Eye (tissue), 1 donor: ENCODE results near the gene ELAVL3.
A peak's percentile ranks its signal among the peaks of the same experiment; 100 is the strongest.
"Not testable (repeated sequence)": the region's sequence is repeated elsewhere in the genome, so short reads cannot be mapped to it uniquely, and the experiment has no call there.

Experiments used
- DNase-seq: peaks from one replicate; pipeline ENCODE4 v3.0.0-alpha.2; 2015

ELAVL3 gene

GRCh38 chr19:11486661-11487503, 6.0 kb upstream of the ELAVL3 start:
- no peak for DNase-seq

GRCh38 chr19:11485245-11485837, 4.5 kb upstream of the ELAVL3 start:
- no peak for DNase-seq

GRCh38 chr19:11483366-11484111, 2.7 kb upstream of the ELAVL3 start:
- no peak for DNase-seq

GRCh38 chr19:11482384-11483050, 1.7 kb upstream of the ELAVL3 start:
- peak; percentile 94 for DNase-seq

GRCh38 chr19:11481534-11482383, 913 bp upstream of the ELAVL3 start:
- DNase-seq = peak; percentile 92

- peak; percentile 58 for DNase-seq
Measured at GRCh38 chr19:11479898-11480714, 740 bp downstream of the ELAVL3 start.

GRCh38 chr19:11479090-11479897, 1.6 kb downstream of the ELAVL3 start:
- DNase-seq = peak; percentile 84

GRCh38 chr19:11478167-11479089, 2.4 kb downstream of the ELAVL3 start:
- DNase-seq = no peak

- no peak for DNase-seq
Measured at GRCh38 chr19:11475861-11476260, 5.0 kb downstream of the ELAVL3 start.

GRCh38 chr19:11475343-11475742, 5.5 kb downstream of the ELAVL3 start:
- DNase-seq = not testable (repeated sequence)

GRCh38 chr19:11473725-11474124, 7.1 kb downstream of the ELAVL3 start:
- DNase-seq = no peak

GRCh38 chr19:11468266-11468845, 12.5 kb downstream of the ELAVL3 start:
- not testable (repeated sequence) for DNase-seq

- peak; percentile 54 for DNase-seq
Measured at GRCh38 chr19:11465600-11465999, 15.2 kb downstream of the ELAVL3 start.

- no peak for DNase-seq
Measured at GRCh38 chr19:11464333-11465265, 16.2 kb downstream of the ELAVL3 start.

- DNase-seq = no peak
Measured at GRCh38 chr19:11463391-11463790, 17.5 kb downstream of the ELAVL3 start.

- DNase-seq = no peak
Measured at GRCh38 chr19:11461453-11461852, 19.4 kb downstream of the ELAVL3 start.

GRCh38 chr19:11460207-11460606, 20.6 kb downstream of the ELAVL3 start:
- DNase-seq = no peak

GRCh38 chr19:11458912-11459311, 21.9 kb downstream of the ELAVL3 start:
- DNase-seq = not testable (repeated sequence)
